Naive B cell (primary cell): ENCODE measurements around the gene RNF213. TPM values are rescaled to one million over a fixed set of nuclear protein-coding genes. Genes with fewer than 3 reads are reported as not detected.

Experiments
- ATAC-seq, 2 donors: fragments of 150-1000 bp; cut with Tn5 transposase; 2 replicates each; pipeline ENCODE4 v1.10.0; 2021; ENCODE audit warnings: low read depth in 2 of 2, mild to moderate bottlenecking in 2 of 2, moderate library complexity in 2 of 2
- DNase-seq: peaks from one replicate; pipeline ENCODE4 v3.0.0; 2022
- H3K27ac Mint-ChIP-seq, 6 donors: one replicate each; pipeline ENCODE4 v1.8.0; 2020 to 2022; ENCODE audit warnings: mild to moderate bottlenecking in 6 of 6, mixed read lengths in 6 of 6, moderate library complexity in 5 of 6, inconsistent platforms in 2 of 6
- H3K27me3 Mint-ChIP-seq, 3 donors: one replicate each; pipeline ENCODE4 v1.8.0; 2021 to 2022; ENCODE audit warnings: mixed read lengths in 3 of 3, mild to moderate bottlenecking in 1 of 3
- H3K36me3 Mint-ChIP-seq, 2 donors: one replicate each; pipeline ENCODE4 v1.8.0; 2020 to 2022; ENCODE audit warnings: mixed read lengths in 2 of 2, inconsistent platforms in 1 of 2, mild to moderate bottlenecking in 1 of 2
- H3K4me1 Mint-ChIP-seq, 3 donors: one replicate each; pipeline ENCODE4 v1.8.0; 2020 to 2022; ENCODE audit warnings: mixed read lengths in 3 of 3, inconsistent platforms in 1 of 3, mild to moderate bottlenecking in 1 of 3, moderate library complexity in 1 of 3
- H3K4me3 Mint-ChIP-seq, 8 donors: one replicate each; pipeline ENCODE4 v1.8.0; 2020 to 2022; ENCODE audit warnings: mild to moderate bottlenecking in 8 of 8, mixed read lengths in 8 of 8, moderate library complexity in 8 of 8, inconsistent platforms in 2 of 8
- H3K9me3 Mint-ChIP-seq, 7 donors: one replicate each; pipeline ENCODE4 v1.8.0; 2020 to 2022; ENCODE audit warnings: mixed read lengths in 7 of 7, mild to moderate bottlenecking in 5 of 7, inconsistent platforms in 2 of 7, moderate library complexity in 1 of 7
- polyA plus RNA-seq, 6 donors: library from polyadenylated mRNA; unstranded; fragments of 300-500 nt; fragmentation: Illumina TruSeq; gene quantifications; one replicate each; pipeline ENCODE4 v1.2.3, GENCODE V29; 2021; ENCODE audit warnings: low read depth in 6 of 6

RNF213 gene
- polyA plus RNA-seq, 6 donors from 2014 or later = 9.2 to 34.7 (median 18.3) TPM

GRCh38 chr17:80380068-80380467 lies 119.4 kb downstream of the RNF213 start:
- DNase-seq (no peak), ATAC-seq (no peak)
- Mint-ChIP-seq H3K36me3 (peaks cover 34 to 44% of the 10 kb centered on the region in 2 donors), H3K27me3 (no peaks in the 10 kb centered on the region), H3K27ac (peak overlapping the region in 1 of 6 donors; percentile 22), H3K4me1 (no peaks in the 10 kb centered on the region), H3K9me3 (no peaks in the 10 kb centered on the region), H3K4me3 (no peak overlapping the region)

- Mint-ChIP-seq H3K27me3 (no peaks in the 10 kb centered on the region), H3K36me3 (peaks cover 34 to 44% of the 10 kb centered on the region in 2 donors), H3K27ac (peak overlapping the region in 2 of 6 donors; percentile 22 to 67), H3K4me1 (no peaks in the 10 kb centered on the region), H3K4me3 (no peak overlapping the region), H3K9me3 (no peaks in the 10 kb centered on the region)
- DNase-seq (no peak), ATAC-seq (no peak)
Measured at GRCh38 chr17:80380555-80381002, 119.9 kb downstream of the RNF213 start.

- H3K9me3 Mint-ChIP-seq = no peaks in the 10 kb centered on the region
- H3K27me3 Mint-ChIP-seq = no peaks in the 10 kb centered on the region
- no peaks in the 10 kb centered on the region for H3K4me1 Mint-ChIP-seq
- peak overlapping the region in 3 of 6 donors; percentile 61 to 71 (median 68) for H3K27ac Mint-ChIP-seq
- no peak for DNase-seq
- H3K36me3 Mint-ChIP-seq = peaks cover 34 to 39% of the 10 kb centered on the region in 2 donors
- H3K4me3 Mint-ChIP-seq = peak overlapping the region in 1 of 8 donors; percentile 36
- no peak for ATAC-seq
Measured at GRCh38 chr17:80381416-80381923, 120.8 kb downstream of the RNF213 start.

GRCh38 chr17:80382446-80382845 lies 121.8 kb downstream of the RNF213 start:
- Mint-ChIP-seq H3K36me3 (peaks cover 32 to 39% of the 10 kb centered on the region in 2 donors), H3K4me3 (no peak overlapping the region), H3K9me3 (no peaks in the 10 kb centered on the region), H3K27ac (peak overlapping the region in 2 of 6 donors; percentile 38 to 73), H3K4me1 (no peaks in the 10 kb centered on the region), H3K27me3 (no peaks in the 10 kb centered on the region)
- ATAC-seq = no peak
- no peak for DNase-seq

GRCh38 chr17:80382956-80383355 lies 122.3 kb downstream of the RNF213 start:
- no peaks in the 10 kb centered on the region for H3K9me3 Mint-ChIP-seq
- H3K4me1 Mint-ChIP-seq = no peaks in the 10 kb centered on the region
- no peaks in the 10 kb centered on the region for H3K27me3 Mint-ChIP-seq
- DNase-seq = no peak
- no peak overlapping the region for H3K4me3 Mint-ChIP-seq
- no peak for ATAC-seq
- H3K27ac Mint-ChIP-seq = peak overlapping the region in 2 of 6 donors; percentile 4 to 65
- peaks cover 27 to 39% of the 10 kb centered on the region in 2 donors for H3K36me3 Mint-ChIP-seq

- Mint-ChIP-seq H3K36me3 (peaks cover 33 to 44% of the 10 kb centered on the region in 2 donors), H3K27ac (peak overlapping the region in 4 of 6 donors; percentile 11 to 78 (median 30))
- ATAC-seq = no peak
Measured at GRCh38 chr17:80384078-80384960, 123.7 kb downstream of the RNF213 start.

GRCh38 chr17:80385046-80385445 lies 124.4 kb downstream of the RNF213 start:
- Mint-ChIP-seq H3K4me1 (no peaks in the 10 kb centered on the region), H3K27ac (peak overlapping the region in 1 of 6 donors; percentile 15), H3K27me3 (no peaks in the 10 kb centered on the region), H3K36me3 (peaks cover 36 to 39% of the 10 kb centered on the region in 2 donors), H3K4me3 (no peak overlapping the region), H3K9me3 (no peaks in the 10 kb centered on the region)
- ATAC-seq (no peak), DNase-seq (no peak)

More at GRCh38 chr17:80384078-80384960, 123.7 kb downstream of the RNF213 start:
- H3K27me3 Mint-ChIP-seq = no peaks in the 10 kb centered on the region
- H3K4me1 Mint-ChIP-seq = no peaks in the 10 kb centered on the region
- DNase-seq = no peak
- no peak overlapping the region for H3K4me3 Mint-ChIP-seq
- no peaks in the 10 kb centered on the region for H3K9me3 Mint-ChIP-seq

GRCh38 chr17:80386341-80386740 lies 125.7 kb downstream of the RNF213 start:
- DNase-seq (no peak), ATAC-seq (no peak)
- Mint-ChIP-seq H3K4me3 (no peak overlapping the region), H3K36me3 (peaks cover 25 to 39% of the 10 kb centered on the region in 2 donors), H3K9me3 (no peaks in the 10 kb centered on the region), H3K4me1 (no peaks in the 10 kb centered on the region), H3K27me3 (no peaks in the 10 kb centered on the region), H3K27ac (peak overlapping the region in 2 of 6 donors; percentile 10 to 23)

GRCh38 chr17:80387071-80387470 lies 126.4 kb downstream of the RNF213 start:
- ATAC-seq (no peak), DNase-seq (no peak)
- no peak overlapping the region for H3K27ac Mint-ChIP-seq
- no peak overlapping the region for H3K4me3 Mint-ChIP-seq
- H3K9me3 Mint-ChIP-seq = no peaks in the 10 kb centered on the region
- no peaks in the 10 kb centered on the region for H3K4me1 Mint-ChIP-seq
- peaks cover 18 to 39% of the 10 kb centered on the region in 2 donors for H3K36me3 Mint-ChIP-seq
- no peaks in the 10 kb centered on the region for H3K27me3 Mint-ChIP-seq

- ATAC-seq = no peak
- DNase-seq = no peak
- H3K9me3 Mint-ChIP-seq = no peaks in the 10 kb centered on the region
- H3K4me3 Mint-ChIP-seq = no peak overlapping the region
- no peaks in the 10 kb centered on the region for H3K27me3 Mint-ChIP-seq
- no peak overlapping the region for H3K27ac Mint-ChIP-seq
- no peaks in the 10 kb centered on the region for H3K4me1 Mint-ChIP-seq
- H3K36me3 Mint-ChIP-seq = peaks cover 15 to 38% of the 10 kb centered on the region in 2 donors
Measured at GRCh38 chr17:80388175-80388574, 127.5 kb downstream of the RNF213 start.

GRCh38 chr17:80388601-80389000 lies 127.9 kb downstream of the RNF213 start:
- no peak overlapping the region for H3K4me3 Mint-ChIP-seq

GRCh38 chr17:80389011-80389995 lies 128.7 kb downstream of the RNF213 start:
- peak overlapping the region in 1 of 6 donors; percentile 66 for H3K27ac Mint-ChIP-seq
- H3K4me3 Mint-ChIP-seq = no peak overlapping the region
- H3K4me1 Mint-ChIP-seq = no peaks in the 10 kb centered on the region
- no peaks in the 10 kb centered on the region for H3K9me3 Mint-ChIP-seq
- peaks cover 6 to 27% of the 10 kb centered on the region in 2 donors for H3K36me3 Mint-ChIP-seq
- no peak for DNase-seq
- no peak for ATAC-seq
- no peaks in the 10 kb centered on the region for H3K27me3 Mint-ChIP-seq

More at GRCh38 chr17:80388601-80389000, 127.9 kb downstream of the RNF213 start:
- Mint-ChIP-seq H3K9me3 (no peaks in the 10 kb centered on the region), H3K27ac (no peak overlapping the region), H3K36me3 (peaks cover 11 to 34% of the 10 kb centered on the region in 2 donors), H3K4me1 (no peaks in the 10 kb centered on the region), H3K27me3 (no peaks in the 10 kb centered on the region)
- DNase-seq (no peak), ATAC-seq (no peak)
